Activated T-cell treated with anti-CD3 and anti-CD28 coated beads, Interleukin-2, amount 50 U/mL, for 72 hours (primary cell): ENCODE results near the gene DTX3. TPM values are rescaled to one million over a fixed set of nuclear protein-coding genes. Genes with fewer than 3 reads are reported as not detected.
"Not testable (repeated sequence)": the region's sequence is repeated elsewhere in the genome, so short reads cannot be mapped to it uniquely, and the experiment has no call there.

ENCODE experiments used
- ATAC-seq, 2 donors: fragments of 150-1000 bp; cut with Tn5 transposase; replicated peaks in 1 of 2; 2 replicates each; pipeline ENCODE4 v1.10.0; 2021; ENCODE audit warnings: moderate library complexity in 2 of 2, mild to moderate bottlenecking in 1 of 2
- DNase-seq, 2 donors: peaks; one replicate each; pipeline ENCODE4 v3.0.0; 2021 to 2022; ENCODE audit warnings: mixed read lengths in 1 of 2
- H3K27ac Mint-ChIP-seq: one replicate; pipeline ENCODE4 v1.8.0; 2022; ENCODE audit warnings: mild to moderate bottlenecking, moderate library complexity, mixed read lengths
- H3K27me3 Mint-ChIP-seq: one replicate; pipeline ENCODE4 v1.8.0; 2022; ENCODE audit warnings: low read depth, mixed read lengths
- H3K36me3 Mint-ChIP-seq, 2 donors: one replicate each; pipeline ENCODE4 v1.8.0; 2022; ENCODE audit warnings: mixed read lengths in 2 of 2, mild to moderate bottlenecking in 1 of 2; ENCODE audit not compliant: insufficient read depth in 2 of 2
- H3K4me1 Mint-ChIP-seq: one replicate; pipeline ENCODE4 v1.8.0; 2022; ENCODE audit warnings: low read depth, mixed read lengths
- H3K4me3 Mint-ChIP-seq, 2 donors: one replicate each; pipeline ENCODE4 v1.8.0; 2022; ENCODE audit warnings: mild to moderate bottlenecking in 2 of 2, mixed read lengths in 2 of 2, moderate library complexity in 2 of 2
- H3K9me3 Mint-ChIP-seq, 2 donors: one replicate each; pipeline ENCODE4 v1.8.0; 2022; ENCODE audit warnings: mixed read lengths in 2 of 2
- total RNA-seq, 2 donors: library from RNA; stranded (reverse); gene quantifications; one replicate each; pipeline ENCODE4 v1.2.3, GENCODE V29; 2022

DTX3 gene
- total RNA-seq, 2 donors from 2014 or later: 44.3 to 52.7 TPM

DNA sequence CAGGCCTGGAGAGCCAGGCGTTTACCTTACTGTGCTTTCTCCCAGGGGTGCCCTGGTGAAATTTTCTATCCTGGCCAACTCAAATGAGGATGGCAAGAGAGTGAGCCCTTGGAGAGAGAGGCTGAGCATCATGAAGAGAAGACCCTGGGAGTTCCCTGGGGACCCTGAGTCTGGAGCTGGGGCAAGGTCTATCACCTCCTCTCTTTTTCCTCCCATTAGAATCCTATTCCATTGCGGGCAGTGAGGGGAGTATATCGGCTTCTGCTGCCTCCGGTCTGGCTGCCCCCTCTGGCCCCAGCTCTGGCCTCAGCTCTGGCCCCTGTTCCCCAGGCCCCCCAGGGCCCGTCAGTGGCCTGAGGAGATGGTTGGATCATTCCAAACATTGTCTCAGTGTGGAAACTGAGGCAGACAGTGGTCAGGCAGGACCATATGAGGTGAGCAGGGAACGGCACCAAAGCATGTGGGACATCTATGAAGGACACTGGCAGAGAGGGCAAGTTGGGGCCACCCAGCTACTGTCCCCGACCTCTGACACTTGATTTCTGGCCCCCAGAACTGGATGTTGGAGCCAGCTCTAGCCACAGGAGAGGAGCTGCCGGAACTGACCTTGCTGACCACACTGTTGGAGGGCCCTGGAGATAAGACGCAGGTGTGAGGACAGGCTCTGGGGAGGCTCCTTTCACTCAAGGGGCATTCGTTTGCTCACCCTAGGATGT lies 8.2 kb downstream of the DTX3 start:
- Mint-ChIP-seq H3K27me3 (peaks cover 39% of the 10 kb centered on the region), H3K4me3 (peak overlapping the region in 1 of 2 donors; percentile 74), H3K9me3 (no peaks in the 10 kb centered on the region), H3K4me1 (peaks cover 10% of the 10 kb centered on the region), H3K36me3 (no peaks in the 10 kb centered on the region), H3K27ac (no peak overlapping the region)
- DNase-seq (no peak), ATAC-seq (no peak)

DNA sequence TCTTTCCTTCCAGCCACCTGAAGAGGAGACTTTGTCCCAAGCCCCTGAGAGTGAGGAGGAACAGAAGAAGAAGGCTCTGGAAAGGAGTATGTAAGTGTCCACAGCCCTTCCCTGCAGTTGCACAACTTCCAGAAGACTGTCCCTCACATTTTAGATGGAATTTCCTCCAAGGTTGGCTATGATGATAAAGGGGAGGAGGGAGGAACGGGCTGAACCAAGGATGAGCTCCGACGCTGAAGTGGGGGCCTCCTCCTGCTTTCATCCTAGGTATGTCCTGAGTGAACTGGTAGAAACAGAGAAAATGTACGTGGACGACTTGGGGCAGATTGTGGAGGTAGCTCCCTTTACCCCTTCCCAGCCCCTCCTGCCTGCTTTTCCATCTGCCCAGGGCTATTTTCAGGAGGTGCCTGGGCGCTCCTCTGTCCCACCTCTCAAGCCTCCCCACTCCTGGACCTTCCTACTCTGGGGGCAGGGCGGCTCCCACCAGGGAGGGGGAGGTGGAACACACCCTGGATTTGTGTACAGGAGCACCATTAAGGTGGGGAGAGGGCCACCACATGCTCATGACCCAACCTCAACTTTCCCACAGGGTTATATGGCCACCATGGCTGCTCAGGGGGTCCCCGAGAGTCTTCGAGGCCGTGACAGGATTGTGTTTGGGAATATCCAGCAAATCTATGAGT lies 8.9 kb downstream of the DTX3 start:
- Mint-ChIP-seq H3K9me3 (no peaks in the 10 kb centered on the region), H3K27ac (no peak overlapping the region), H3K4me3 (no peak overlapping the region), H3K4me1 (peaks cover 10% of the 10 kb centered on the region), H3K36me3 (no peaks in the 10 kb centered on the region), H3K27me3 (peaks cover 43% of the 10 kb centered on the region)
- DNase-seq (no peak), ATAC-seq (no peak)

DNA sequence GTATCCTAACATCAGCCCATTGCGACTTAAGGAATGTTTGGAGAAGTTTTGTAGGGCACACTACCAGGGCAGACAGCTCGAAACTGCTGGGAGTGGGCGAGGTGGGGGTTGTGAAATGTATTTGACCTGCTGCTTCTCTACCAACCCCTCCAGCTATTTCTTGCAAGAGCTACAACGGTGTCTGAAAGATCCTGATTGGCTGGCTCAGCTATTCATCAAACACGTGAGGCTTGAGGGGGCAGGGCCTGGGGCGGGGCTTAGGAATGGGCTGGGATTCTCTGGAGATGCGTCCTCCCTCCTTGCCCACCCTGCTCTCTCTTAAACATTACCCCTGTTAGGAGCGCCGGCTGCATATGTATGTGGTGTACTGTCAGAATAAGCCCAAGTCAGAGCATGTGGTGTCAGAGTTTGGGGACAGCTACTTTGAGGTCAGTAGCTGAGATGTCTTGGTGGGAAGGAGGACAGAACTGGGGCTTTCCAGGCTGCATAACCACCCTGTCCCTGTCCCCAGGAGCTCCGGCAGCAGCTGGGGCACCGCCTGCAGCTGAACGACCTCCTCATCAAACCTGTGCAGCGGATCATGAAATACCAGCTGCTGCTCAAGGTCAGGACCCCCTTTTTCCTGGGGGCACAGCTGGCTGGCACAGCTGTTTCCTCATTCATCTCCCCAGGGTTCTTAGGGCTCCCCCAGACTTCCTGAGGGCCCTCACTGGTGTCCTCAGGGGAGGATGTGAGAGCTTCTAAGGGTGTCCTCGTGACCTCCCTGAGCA lies 9.7 kb downstream of the DTX3 start:
- ATAC-seq (no peak), DNase-seq (no peak)
- H3K9me3 Mint-ChIP-seq: no peaks in the 10 kb centered on the region
- no peak overlapping the region for H3K27ac Mint-ChIP-seq
- no peak overlapping the region for H3K4me3 Mint-ChIP-seq
- peaks cover 51% of the 10 kb centered on the region for H3K27me3 Mint-ChIP-seq
- H3K4me1 Mint-ChIP-seq: peaks cover 16% of the 10 kb centered on the region
- no peaks in the 10 kb centered on the region for H3K36me3 Mint-ChIP-seq

- no peak overlapping the region for H3K27ac Mint-ChIP-seq
- DNase-seq (no peak), ATAC-seq (no peak)
- H3K4me3 Mint-ChIP-seq: no peak overlapping the region
- H3K9me3 Mint-ChIP-seq: no peaks in the 10 kb centered on the region
- H3K4me1 Mint-ChIP-seq: peaks cover 18% of the 10 kb centered on the region
- H3K27me3 Mint-ChIP-seq: peaks cover 55% of the 10 kb centered on the region
- H3K36me3 Mint-ChIP-seq: no peaks in the 10 kb centered on the region
Measured at GRCh38 chr12:57614948-57615500, 10.4 kb downstream of the DTX3 start.

DNA sequence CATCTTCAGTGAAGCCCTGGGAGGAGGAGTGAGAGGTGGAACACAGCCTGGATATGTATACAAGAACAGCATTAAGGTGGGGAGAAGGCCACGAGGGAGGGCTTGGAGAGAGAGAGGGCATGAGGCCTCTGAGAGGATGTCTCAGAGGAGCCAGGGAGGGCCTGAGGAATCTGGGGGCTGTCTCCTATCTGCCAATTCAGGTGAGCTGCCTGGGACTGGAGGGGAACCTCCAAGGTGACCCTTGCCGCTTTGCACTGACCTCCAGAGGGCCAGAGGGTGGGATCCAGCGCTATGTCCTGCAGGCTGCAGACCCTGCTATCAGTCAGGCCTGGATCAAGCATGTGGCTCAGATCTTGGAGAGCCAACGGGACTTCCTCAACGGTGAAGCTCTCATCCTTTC lies 11.0 kb downstream of the DTX3 start:
- ATAC-seq (no peak), DNase-seq (no peak)
- H3K9me3 Mint-ChIP-seq: no peaks in the 10 kb centered on the region
- H3K4me1 Mint-ChIP-seq: peaks cover 19% of the 10 kb centered on the region
- no peaks in the 10 kb centered on the region for H3K36me3 Mint-ChIP-seq
- no peak overlapping the region for H3K27ac Mint-ChIP-seq
- H3K27me3 Mint-ChIP-seq: peaks cover 61% of the 10 kb centered on the region
- no peak overlapping the region for H3K4me3 Mint-ChIP-seq

DNA sequence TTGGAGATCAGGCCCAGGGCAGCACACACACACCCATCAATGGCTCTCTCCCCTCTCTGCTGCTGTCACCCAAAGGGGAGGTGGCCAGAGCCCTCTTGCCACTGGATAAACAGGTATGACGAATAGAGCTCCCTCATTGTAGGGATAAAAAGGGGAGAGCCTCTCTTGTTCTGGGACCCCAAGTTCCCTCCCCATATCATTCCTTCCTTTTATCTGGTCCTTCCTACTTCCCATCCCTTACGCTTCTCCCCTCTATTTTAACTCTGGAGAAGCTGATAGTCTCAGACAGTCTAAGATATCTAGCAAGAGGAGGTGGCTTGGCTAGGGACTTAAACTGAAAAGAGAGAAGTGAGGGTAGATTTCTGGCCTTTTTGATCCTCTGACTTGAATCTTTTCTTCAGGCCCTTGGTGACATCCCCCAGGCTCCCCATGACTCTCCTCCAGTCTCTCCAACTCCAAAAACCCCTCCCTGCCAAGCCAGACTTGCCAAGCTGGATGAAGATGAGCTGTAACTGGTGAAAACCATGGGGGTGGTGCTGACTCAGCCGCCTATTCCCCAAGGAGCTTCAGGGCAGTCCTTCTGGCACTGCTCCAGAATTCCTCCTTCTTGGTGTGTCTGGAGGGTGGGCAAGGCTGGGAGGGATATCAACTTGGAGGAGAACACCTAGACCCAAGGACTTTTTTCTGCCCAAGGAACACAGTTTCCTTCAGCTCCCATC lies 11.9 kb downstream of the DTX3 start:
- no peaks in the 10 kb centered on the region for H3K9me3 Mint-ChIP-seq
- H3K27me3 Mint-ChIP-seq: peaks cover 70% of the 10 kb centered on the region
- peaks cover 28% of the 10 kb centered on the region for H3K4me1 Mint-ChIP-seq
- no peak overlapping the region for H3K27ac Mint-ChIP-seq
- DNase-seq (no peak), ATAC-seq (no peak)
- no peak overlapping the region for H3K4me3 Mint-ChIP-seq
- no peaks in the 10 kb centered on the region for H3K36me3 Mint-ChIP-seq

DNA sequence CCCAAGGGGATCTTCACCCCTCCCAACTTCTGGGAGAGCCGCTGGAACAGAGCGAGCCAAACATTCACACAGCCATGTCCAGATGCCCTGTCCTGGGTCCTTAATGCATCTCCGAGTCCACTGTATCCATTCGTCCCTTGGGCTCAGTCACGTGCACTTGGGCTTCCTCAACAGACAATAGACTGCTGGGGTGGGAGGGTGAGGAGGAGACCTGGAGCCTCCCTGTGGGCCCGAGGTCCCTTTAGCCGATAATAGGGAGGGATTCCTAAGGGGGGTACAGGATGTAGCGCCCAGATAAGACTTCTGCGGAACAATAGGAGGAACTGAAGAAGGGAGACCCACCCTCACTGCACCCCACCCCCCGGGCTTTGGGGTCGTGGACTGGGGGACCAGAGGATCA lies 13.3 kb downstream of the DTX3 start:
- Mint-ChIP-seq H3K27me3 (peaks cover 73% of the 10 kb centered on the region), H3K4me3 (no peak overlapping the region), H3K9me3 (no peaks in the 10 kb centered on the region), H3K27ac (no peak overlapping the region), H3K4me1 (peaks cover 37% of the 10 kb centered on the region), H3K36me3 (no peaks in the 10 kb centered on the region)
- DNase-seq (no peak), ATAC-seq (no peak)

DNA sequence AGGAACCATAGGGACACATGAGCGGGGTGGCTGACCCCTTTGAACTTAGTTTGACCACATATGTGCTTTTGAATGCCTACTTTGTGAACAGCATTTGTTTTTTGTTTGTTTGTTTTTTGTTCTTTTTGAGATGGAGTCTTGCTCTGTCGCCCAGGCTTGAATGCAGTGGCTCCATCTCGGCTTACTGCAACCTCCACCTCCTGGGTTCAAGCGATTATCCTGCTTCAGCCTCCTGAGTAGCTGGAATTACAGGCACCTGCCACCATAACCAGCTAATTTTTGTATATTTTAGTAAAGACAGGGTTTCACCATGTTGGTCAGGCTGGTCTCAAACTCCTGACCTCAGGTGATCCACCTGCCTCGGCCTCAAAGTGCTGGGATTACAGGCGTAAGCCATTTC lies 13.8 kb downstream of the DTX3 start:
- H3K4me3 Mint-ChIP-seq, ATAC-seq, DNase-seq, H3K36me3 Mint-ChIP-seq, H3K27ac Mint-ChIP-seq, H3K9me3 Mint-ChIP-seq: not testable (repeated sequence)
- peaks cover 73% of the 10 kb centered on the region for H3K27me3 Mint-ChIP-seq
- H3K4me1 Mint-ChIP-seq: peaks cover 37% of the 10 kb centered on the region

GRCh38 chr12:57618966-57619433 lies 14.4 kb downstream of the DTX3 start:
- DNase-seq: no peak
- H3K36me3 Mint-ChIP-seq: no peaks in the 10 kb centered on the region
- no peak for ATAC-seq
- no peaks in the 10 kb centered on the region for H3K9me3 Mint-ChIP-seq
- no peak overlapping the region for H3K27ac Mint-ChIP-seq
- H3K4me3 Mint-ChIP-seq: peak overlapping the region; percentile 59
- peaks cover 73% of the 10 kb centered on the region for H3K27me3 Mint-ChIP-seq
- H3K4me1 Mint-ChIP-seq: peaks cover 37% of the 10 kb centered on the region

DNA sequence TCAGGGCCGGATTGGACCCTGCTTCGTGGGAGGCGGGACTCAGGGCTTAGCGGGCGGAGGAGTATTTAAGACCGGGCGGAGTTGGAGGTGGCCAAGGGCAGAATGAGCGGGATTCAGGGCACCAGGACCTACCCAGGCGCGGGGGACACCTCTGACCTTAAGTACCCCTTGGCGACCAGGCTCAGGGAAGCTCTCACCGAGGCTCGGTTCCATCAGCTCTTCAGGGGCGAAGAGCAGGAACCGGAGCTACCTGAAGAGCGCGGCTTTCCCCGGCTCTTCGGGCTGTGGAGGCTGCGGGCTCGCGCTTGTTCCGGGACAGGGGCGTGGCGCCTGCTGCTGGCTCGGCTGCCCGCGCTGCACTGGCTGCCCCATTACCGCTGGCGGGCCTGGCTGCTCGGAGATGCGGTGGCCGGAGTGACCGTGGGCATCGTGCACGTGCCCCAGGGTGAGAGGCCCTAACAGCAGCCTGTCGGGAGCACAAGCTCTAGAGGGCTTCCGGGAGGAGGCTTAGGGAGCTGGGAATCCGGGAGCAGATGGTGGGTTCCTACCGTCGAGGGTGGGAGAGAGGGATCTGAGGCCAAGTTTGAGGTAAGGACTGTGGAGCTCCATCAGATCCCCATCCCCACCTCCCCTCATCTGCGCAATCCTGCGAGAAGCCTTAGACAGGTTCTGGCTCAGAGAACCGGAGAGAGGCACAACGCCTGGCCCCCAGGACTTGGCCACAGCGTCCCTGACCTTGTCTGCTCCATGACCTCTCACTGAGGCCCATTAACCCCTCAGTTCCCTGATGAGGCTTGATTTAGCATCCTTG lies 15.0 kb downstream of the DTX3 start:
- H3K4me3 Mint-ChIP-seq: peak overlapping the region; percentile 59
- H3K9me3 Mint-ChIP-seq: no peaks in the 10 kb centered on the region
- peaks cover 80% of the 10 kb centered on the region for H3K27me3 Mint-ChIP-seq
- DNase-seq: peak; percentile 27 to 37
- no peak overlapping the region for H3K27ac Mint-ChIP-seq
- H3K4me1 Mint-ChIP-seq: peaks cover 33% of the 10 kb centered on the region
- ATAC-seq: peak; percentile 42 to 47
- H3K36me3 Mint-ChIP-seq: no peaks in the 10 kb centered on the region

- no peaks in the 10 kb centered on the region for H3K36me3 Mint-ChIP-seq
- peaks cover 87% of the 10 kb centered on the region for H3K27me3 Mint-ChIP-seq
- DNase-seq: no peak
- H3K4me3 Mint-ChIP-seq: peak overlapping the region; percentile 84 to 86
- no peak for ATAC-seq
- peaks cover 33% of the 10 kb centered on the region for H3K4me1 Mint-ChIP-seq
- H3K27ac Mint-ChIP-seq: no peak overlapping the region
- no peaks in the 10 kb centered on the region for H3K9me3 Mint-ChIP-seq
Measured at GRCh38 chr12:57620245-57620935, 15.8 kb downstream of the DTX3 start.
